ENCODE results near the gene KLK14.

- TF ChIP-seq, protein P1, sequence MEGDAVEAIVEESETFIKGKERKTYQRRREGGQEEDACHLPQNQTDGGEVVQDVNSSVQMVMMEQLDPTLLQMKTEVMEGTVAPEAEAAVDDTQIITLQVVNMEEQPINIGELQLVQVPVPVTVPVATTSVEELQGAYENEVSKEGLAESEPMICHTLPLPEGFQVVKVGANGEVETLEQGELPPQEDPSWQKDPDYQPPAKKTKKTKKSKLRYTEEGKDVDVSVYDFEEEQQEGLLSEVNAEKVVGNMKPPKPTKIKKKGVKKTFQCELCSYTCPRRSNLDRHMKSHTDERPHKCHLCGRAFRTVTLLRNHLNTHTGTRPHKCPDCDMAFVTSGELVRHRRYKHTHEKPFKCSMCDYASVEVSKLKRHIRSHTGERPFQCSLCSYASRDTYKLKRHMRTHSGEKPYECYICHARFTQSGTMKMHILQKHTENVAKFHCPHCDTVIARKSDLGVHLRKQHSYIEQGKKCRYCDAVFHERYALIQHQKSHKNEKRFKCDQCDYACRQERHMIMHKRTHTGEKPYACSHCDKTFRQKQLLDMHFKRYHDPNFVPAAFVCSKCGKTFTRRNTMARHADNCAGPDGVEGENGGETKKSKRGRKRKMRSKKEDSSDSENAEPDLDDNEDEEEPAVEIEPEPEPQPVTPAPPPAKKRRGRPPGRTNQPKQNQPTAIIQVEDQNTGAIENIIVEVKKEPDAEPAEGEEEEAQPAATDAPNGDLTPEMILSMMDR (IDR thresholded peaks at IDR 0.05; ENCODE audit: insufficient read depth, low read length), result no peak
- TF ChIP-seq POLR2AphosphoS5 (IDR thresholded peaks at IDR 0.05; ENCODE audit: low read depth) (peak; percentile 78), GABPA (IDR thresholded peaks at IDR 0.05; ENCODE audit: low read depth) (peak; percentile 92)
Measured at GRCh38 chr19:51108066-51108804, 25.5 kb upstream of the KLK14 start, which contains the start of gene CTU1.
